C4-2B (cell line): ENCODE data around the gene RNF148.

Source experiments
- CTCF ChIP-seq: fragments of 450-650 bp; conservative IDR thresholded peaks from 2 replicates; pipeline ENCODE4 v1.5.1; 2017; ENCODE audit warnings: mild to moderate bottlenecking
- ZFX ChIP-seq: fragments of 450-650 bp; IDR thresholded peaks from 2 replicates; pipeline ENCODE4 v1.6.1; 2017

DNA sequence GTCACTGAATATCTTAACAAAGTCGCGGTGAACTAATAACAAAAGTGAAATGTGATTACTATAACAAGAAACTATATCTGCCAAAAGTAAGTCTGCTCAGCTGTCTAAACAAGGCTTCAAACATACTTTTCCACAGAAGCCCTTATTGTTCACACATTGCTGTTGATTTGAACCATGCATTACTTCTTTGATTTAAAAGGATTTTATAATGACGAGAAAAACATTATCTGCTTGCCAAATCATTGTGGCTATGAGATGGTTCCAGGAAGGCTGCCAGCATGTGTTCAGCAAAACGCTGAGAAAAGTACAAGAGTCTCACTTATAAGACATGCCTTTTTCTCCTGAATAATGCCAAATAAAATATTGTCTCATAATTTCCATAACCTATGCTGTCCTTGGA, 28.2 kb downstream of the RNF148 start:
- TF ChIP-seq CTCF = no peak
- no peak for TF ChIP-seq ZFX
